Heart left ventricle (tissue), 13 donors: ENCODE measurements around the gene UBE2K.

Source experiments
- POLR2A ChIP-seq, 2 donors: fragments of 450-650 bp; IDR thresholded peaks; one replicate each; pipeline ENCODE4 v1.6.1; 2017; ENCODE audit warnings: antibody characterized with exemption in 2 of 2, mild to moderate bottlenecking in 2 of 2, moderate library complexity in 2 of 2
- TF ChIP-seq, protein P1 (sequence below), 12 donors: fragments of 200-600 bp; sonication (generic) in 4 of 12; IDR thresholded peaks; one replicate each; pipeline versions ENCODE4 v1.5.0 to v1.8.0; 2018 to 2022; ENCODE audit warnings: antibody characterized with exemption in 12 of 12, mild to moderate bottlenecking in 5 of 12
- donor health status: ischemic (EF 13 %, LVEDD 7.1; RV severe dilation, severe dysfunction).
- donor health status: DM: no; HTN: yes; CAD: no.
- donor health status: DM: no; HTN: no; CAD: no.
- donor health status: ischemic (EF 25% LVEDD 6.9; RV normal size, moderate dysfunction).
- donor health status: ischemic (EF 25% LVEDD 5.7; RV mildly dilated, moderate dysfunction).
- donor health status: ischemic (EF 35%, LVEDD 5.7; RV mildly dilated, moderate dysfunction).
- donor health status: nonischemic (EF 11% LVEDD 7.7; RV severe dilation, severe dysfunction).
- donor health status: DM: yes; HTN: yes; CAD: no.
- donor health status: PGD.
- donor health status: ischemic (EF 29% LVEDD 5.4; RV normal size, mild dysfunction).
- donor health status: nonischemic (EF 23%, LVEDD 6.1; RV moderate dilation, normal function).

DNA sequence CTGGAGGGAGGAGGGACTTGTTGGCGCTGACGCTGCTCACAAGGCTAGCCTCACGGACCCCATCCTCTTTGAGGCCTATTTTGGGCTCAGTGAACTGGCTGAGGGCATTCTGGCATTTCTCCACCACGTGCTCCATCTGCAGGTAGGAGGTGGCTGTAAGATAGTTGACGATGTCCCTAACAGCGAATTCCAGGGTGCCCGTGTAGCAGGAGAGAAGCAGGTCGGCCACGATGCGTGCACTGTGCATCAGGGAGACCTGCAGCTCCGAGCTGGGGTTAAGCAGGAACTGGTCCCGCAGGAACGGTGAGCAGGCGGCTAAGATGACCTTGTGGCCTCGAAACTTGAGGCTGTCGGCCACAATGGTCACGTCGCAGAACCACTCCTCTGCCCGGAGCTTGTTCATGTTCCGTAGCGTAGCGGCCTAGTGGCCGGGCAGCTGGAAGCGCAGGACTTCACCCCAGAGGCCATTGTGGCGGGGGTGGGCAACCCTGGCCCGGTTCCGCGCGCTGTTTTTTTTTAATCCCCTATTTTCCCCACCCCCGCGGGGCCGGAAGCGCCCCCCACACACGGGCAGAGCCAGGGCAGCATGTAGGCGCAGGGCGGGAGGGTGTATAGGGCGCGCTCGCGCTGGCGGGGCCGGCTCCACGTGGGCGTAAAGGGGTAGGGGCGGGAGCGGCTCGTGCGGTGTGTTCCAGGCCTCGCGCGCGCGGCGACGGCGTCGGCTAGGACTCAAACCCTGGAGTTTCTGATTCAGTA lies 73.2 kb downstream of the UBE2K start:
- TF ChIP-seq, protein P1, sequence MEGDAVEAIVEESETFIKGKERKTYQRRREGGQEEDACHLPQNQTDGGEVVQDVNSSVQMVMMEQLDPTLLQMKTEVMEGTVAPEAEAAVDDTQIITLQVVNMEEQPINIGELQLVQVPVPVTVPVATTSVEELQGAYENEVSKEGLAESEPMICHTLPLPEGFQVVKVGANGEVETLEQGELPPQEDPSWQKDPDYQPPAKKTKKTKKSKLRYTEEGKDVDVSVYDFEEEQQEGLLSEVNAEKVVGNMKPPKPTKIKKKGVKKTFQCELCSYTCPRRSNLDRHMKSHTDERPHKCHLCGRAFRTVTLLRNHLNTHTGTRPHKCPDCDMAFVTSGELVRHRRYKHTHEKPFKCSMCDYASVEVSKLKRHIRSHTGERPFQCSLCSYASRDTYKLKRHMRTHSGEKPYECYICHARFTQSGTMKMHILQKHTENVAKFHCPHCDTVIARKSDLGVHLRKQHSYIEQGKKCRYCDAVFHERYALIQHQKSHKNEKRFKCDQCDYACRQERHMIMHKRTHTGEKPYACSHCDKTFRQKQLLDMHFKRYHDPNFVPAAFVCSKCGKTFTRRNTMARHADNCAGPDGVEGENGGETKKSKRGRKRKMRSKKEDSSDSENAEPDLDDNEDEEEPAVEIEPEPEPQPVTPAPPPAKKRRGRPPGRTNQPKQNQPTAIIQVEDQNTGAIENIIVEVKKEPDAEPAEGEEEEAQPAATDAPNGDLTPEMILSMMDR (IDR thresholded peaks at IDR 0.05), result no peak
- TF ChIP-seq POLR2A (IDR thresholded peaks at IDR 0.05), result no peak
